ENCODE measurements around the gene GPBP1L1.

Gene GPBP1L1

DNA sequence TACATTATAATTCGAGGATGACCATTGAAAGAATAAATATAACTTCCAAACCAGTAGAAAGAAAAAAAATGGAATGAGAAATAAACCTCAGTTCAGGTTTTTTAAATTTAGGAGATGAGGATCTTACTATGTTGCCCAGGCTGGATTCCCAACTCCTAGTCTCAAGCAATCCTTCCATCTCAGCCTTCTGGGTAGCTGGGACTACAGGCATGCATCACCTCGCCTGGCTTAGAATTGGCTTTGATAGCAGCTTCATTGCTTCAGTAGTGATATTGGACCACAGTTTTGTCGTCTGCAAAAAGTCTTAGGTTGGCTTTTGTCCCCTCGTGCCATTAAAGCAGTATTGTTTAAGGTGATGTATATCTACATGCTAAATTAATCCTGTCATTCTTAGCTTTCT, 99.6 kb downstream of the GPBP1L1 start:
- DNase-seq (ENCODE audit: low spot score): no peak

GRCh38 chr1:45585496-45586075, 100.7 kb downstream of the GPBP1L1 start:
- no peak for DNase-seq (ENCODE audit: low spot score)

DNA sequence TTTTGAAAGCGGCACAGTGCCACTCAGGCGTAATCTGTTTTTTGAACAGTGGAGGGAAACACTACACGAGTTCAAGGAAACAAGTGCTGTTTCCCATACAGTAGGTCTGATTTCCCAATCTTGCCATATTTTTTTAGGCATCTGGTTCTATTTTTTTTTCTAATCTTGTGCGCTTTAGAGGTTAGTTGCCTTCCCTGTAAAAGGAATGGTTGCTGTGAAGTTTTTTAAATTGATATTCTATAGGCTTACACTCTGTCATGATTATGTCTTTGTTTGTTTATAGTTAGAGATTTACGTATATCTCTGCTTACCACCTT, 101.3 kb downstream of the GPBP1L1 start:
- DNase-seq (ENCODE audit: low spot score): no peak

DNA sequence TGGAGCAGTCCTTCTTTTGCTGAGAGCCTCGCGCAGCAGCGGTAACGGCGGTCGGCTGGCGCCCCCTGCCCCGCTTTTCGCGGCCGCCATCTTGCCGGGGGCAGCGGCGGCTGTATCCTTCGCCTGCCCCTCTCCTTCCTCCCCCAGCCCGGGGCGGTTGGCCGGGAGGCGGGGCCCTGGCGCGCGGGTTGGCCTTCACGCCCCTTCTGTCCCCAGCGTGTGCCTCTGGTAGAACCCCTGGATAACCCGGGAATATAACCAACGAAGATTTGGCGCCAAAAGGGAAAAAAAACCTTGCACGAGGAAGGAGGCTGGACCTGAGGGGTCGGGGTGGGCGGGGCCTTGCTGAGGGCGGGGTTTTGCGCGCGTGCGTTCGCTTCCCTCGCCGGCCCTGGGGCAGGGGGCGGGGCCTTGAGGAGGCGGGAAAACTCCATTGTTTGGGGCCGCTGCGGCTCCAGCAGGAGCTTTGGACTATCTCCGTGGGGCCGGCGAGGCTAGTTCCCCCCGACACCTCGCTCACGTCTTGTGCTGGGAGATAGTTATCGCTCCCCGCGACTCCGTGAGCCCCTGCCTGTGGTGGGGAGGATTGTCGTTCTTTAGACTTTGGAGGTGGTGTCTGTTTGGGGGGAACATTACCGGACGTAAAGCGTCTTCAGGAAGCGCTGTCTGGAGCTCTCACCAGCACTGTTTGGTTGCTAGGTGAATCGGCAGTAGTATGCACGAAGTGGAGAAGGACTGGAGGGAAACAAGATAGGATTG, 101.8 kb downstream of the GPBP1L1 start:
- peak; percentile 98 for DNase-seq (ENCODE audit: low spot score)

DNA sequence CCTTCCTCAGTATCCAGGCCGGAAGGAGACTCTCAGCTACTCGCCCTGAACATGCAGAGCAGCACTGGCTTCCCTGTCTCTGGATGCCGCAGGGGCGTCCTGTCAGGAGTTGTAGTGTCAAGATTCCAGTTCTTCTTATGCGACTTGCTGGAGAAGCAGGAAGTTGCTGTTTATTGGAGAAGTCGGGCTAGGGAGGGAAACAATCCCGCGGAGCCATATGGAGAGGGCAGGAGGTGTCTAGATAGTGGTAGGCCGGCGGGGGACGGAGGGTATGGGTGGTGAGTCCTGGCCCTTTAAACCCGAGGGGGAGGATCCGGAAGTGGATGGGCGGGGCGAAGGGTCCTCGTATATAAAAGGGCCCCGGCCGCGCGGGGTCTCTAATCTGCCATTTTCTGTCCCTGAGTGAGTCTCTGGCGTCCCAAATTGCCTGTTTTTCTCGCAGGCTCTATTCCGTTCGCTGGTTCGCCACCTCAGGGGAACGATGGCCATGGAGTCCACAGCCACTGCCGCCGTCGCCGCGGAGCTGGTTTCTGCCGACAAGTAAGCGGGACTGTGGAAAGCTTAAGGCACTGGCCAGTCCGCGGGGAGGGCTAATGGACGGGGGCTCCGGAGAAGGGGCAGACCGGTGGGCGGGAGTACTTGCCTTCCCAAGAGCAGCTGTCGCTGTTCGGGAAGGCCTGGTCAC, 102.5 kb downstream of the GPBP1L1 start, which contains the start of gene NASP:
Gene NASP (plus strand): TSS at position 376 of the 685 bp plus-strand sequence. CDS start 106 bp downstream, at position 482.
- peak; percentile 95 for DNase-seq (ENCODE audit: low spot score)

GRCh38 chr1:45583264-45583665, 103.1 kb downstream of the GPBP1L1 start:
- peak; percentile 99 for DNase-seq (ENCODE audit: low spot score)
